NCI-H2196 treated with DMSO at 0.1 percent for 48 hours (cell line): Measurements from ENCODE around the gene SEZ6L.

Source experiments
- DNase-seq: peaks from one replicate; lab custom pipeline; 2025; ENCODE audit not compliant: unreplicated experiment; lab: John Stamatoyannopoulos, UW

Gene SEZ6L

GRCh38 chr22:26416670-26417276 is 247.5 kb downstream of the SEZ6L start:
- DNase-seq: peak; percentile 7

- DNase-seq: no peak
Observed at GRCh38 chr22:26417406-26417805, 248.1 kb downstream of the SEZ6L start.

- DNase-seq: no peak
Observed at GRCh38 chr22:26418620-26419019, 249.4 kb downstream of the SEZ6L start.

GRCh38 chr22:26426924-26427323 is 257.7 kb downstream of the SEZ6L start:
- DNase-seq: no peak

DNA sequence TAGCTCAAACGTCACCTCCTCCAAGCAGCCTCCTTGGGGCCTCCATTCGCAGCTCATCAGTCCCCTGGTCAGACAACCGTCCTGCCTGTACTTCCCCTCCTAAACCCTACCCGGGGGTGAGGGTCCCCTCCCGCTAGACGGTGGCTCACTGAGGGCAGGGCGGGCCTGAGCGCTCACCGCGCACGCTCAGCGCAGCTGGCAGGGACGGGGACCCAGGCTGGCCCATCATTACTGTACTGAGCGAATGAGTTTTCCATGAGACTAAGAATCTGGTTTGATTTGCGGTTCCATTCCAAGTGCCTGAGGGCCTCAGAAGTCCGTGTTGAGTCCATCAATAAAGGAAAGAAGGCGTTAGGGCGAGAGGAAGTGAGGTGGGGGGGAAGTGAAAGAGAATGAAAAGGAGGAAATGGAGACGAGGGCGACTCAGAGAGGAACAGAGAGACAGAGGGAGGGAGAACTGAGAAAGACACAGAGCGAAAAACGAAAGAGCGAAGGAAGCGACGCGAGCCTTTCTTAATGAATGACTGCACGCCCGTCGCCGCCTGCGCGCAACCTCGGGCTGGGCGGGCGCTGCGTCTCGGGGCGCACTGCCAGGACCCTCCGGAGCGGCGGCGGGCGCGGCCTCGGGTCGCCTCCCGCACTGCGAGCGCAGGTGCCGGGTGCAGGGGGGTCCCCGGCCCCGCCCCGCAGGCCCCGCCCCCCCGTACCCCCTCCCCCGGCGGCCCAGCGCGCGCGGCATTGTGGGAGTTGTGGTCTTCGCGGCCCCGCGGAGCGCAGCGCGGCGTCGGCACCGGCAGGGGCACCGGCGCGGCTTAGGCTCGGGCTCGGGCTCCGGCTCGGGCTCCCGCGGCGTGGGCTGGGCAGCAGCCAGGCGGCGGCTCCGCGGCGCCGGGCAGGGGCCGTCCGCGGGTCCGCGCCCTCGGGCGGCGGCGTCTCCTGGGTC is 259.5 kb downstream of the SEZ6L start, which contains the start of gene ASPHD2:
Gene ASPHD2 (plus strand): TSS at position 746 of the 943 bp plus-strand sequence. CDS start 4,356 bp downstream, outside the sequence.
- peak; percentile 44 for DNase-seq

DNA sequence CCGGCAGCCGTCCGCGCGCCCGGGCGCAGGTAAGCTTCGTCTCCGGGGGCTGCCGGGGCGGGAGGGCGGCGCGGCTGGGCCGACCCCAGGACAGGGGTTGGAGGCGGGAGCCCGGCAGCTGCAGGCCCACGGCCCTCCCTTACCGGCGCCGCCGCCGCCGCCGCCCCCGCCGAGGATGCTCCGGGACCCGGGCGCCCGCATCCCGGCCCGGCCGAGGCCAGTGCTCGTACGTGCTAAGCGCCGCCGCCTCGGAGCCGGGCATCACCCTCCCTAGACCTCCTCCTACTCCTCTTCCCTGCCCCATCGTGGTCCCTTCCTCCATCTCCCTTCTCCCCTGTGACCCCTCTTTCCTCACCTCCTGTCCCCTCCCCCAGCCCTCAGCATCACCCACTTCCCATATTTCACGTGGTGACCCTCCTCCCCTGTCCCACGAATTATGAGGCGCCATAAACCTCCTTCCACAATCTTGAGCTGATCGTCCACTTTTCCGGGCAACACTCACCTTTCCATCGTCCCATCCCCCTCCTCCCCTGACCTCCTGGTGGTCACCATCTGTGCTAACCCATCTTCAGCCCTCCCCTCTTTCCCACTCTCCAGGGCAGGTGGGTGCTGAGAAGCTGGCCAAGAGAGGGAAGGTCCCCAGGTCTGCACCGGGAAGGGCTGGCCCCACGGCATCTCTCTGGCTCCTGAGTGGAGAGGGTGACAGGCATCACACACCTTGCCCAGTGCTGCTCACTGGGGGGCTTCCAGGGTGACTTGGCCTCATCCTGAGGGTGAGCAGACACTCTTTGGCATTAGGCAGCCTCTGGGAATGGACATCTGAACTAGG is 260.4 kb downstream of the SEZ6L start:
- no peak for DNase-seq

DNA sequence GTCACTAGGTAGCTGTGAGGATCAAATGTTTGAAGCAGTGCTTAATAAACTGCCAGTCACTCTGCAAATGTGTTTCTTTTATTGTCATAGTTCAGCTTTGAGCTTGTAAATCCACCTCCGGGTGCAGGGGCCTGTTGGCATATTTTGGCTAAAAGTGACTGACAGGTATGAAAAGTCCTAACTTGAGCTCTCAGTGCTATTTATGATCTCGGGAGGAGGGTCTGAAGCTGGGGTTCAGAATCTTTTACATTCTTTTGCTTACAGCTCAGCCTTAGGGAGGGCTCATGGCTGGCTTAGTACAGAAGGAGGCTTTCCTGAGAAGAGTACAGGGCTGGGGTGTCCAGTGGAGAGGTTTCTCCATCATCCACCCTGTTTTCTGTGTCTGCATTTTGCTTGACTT is 261.3 kb downstream of the SEZ6L start:
- DNase-seq: no peak

DNA sequence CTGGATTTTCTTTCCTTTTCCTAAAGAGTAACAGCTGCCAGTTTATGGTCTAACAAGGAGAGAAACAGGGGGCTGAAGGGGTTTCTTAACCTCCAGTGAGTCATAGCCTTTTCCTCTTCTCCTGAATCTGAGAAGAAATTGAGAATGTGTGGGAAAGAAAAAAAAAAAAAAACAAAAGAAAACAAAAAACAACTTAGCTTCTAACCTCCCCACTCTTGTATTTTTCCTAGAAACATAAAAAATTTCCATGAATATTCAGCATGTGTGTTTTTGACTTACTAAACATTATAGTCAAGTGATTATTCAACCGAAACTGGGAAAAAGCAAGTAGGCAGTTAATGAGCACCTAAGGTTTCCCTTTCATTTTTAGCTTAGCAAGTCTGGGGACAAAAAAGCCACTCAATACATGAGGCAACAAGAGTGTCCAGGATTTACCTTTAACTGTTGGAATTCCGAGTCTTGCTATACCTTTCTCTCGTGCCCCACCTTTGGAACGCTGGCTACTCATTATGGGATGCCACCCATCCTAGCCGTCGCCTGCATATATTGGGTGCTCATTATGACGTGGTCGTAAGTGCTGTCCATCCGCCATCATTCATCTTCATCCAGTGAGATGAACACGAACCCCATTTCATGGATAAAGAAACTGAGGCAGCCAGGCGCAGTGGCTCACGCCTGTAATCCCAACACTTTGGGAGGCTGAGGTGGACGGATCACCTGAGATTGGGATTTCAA is 262.2 kb downstream of the SEZ6L start:
- no peak for DNase-seq

DNA sequence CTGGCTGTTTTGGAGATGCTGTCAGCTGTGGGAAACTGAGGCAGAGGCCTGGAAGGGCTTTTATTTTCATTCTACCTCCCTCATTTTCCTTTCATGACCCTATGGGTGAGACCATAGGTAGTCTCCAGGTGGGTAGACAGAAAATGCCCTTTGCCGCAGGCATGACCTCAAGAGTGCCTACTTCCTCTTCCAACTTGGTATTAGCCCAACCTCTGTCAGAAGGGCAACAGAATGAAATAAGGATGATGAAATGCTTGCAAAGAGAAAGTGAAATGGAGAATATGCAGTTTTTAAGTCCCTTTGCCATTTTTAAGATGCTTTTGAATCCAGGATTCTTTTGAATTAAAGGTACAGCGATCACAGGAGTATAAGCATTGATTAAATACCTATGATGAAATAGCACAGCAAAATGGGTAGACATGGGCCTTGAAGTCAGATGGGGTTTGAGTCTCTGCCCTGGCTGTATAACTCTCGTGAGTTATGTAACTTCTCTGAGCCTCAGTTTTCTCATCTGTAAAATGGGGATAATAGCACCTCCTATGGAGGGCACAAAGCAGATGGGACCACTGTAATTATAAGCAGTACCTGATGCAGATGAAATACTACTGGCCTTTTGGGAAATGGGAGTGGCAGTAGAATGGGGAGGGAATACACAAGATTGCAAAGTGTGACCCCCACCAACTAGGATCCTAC is 263.5 kb downstream of the SEZ6L start:
- DNase-seq: no peak
